Neuronal stem cell (in vitro differentiated cells): ENCODE results near the gene NCAM2.

Source experiments
- DNase-seq: peaks from one replicate; pipeline ENCODE4 v3.0.0-alpha.2; 2013; ENCODE audit warnings: low spot score
- H2AFZ ChIP-seq: one replicate; pipeline ENCODE4 v1.6.1; 2013; ENCODE audit warnings: mild to moderate bottlenecking, low read length, inconsistent platforms
- H2AK5ac ChIP-seq: 2 replicates; pipeline ENCODE4 v1.6.1; 2013; ENCODE audit warnings: low read depth, mild to moderate bottlenecking, inconsistent platforms, low read length, moderate library complexity, mixed read lengths
- H2BK120ac ChIP-seq: 2 replicates; pipeline ENCODE4 v1.6.1; 2013; ENCODE audit warnings: low read depth, mild to moderate bottlenecking, inconsistent platforms, low read length, moderate library complexity, mixed read lengths
- H2BK12ac ChIP-seq: one replicate; pipeline ENCODE4 v1.6.1; 2013; ENCODE audit warnings: low read length, inconsistent platforms
- H2BK15ac ChIP-seq: 2 replicates; pipeline ENCODE4 v1.6.1; 2013; ENCODE audit warnings: mild to moderate bottlenecking, low read length, inconsistent platforms, mixed read lengths
- H2BK5ac ChIP-seq: one replicate; pipeline ENCODE4 v1.6.1; 2013; ENCODE audit warnings: inconsistent platforms, mild to moderate bottlenecking, low read length, moderate library complexity
- H3K14ac ChIP-seq: one replicate; pipeline ENCODE4 v1.6.1; 2013; ENCODE audit warnings: low read length, inconsistent platforms
- H3K18ac ChIP-seq: 2 replicates; pipeline ENCODE4 v1.6.1; 2013; ENCODE audit warnings: low read length, inconsistent platforms
- H3K23ac ChIP-seq: 2 replicates; pipeline ENCODE4 v1.6.1; 2013; ENCODE audit warnings: low read depth, mild to moderate bottlenecking, mixed read lengths, low read length, inconsistent platforms; ENCODE audit not compliant: poor library complexity
- H3K27ac ChIP-seq: replicated peaks from 3 replicates; pipeline ENCODE4 v1.5.1; 2013; ENCODE audit warnings: low read length, inconsistent platforms
- H3K27me3 ChIP-seq, 3 experiments: 2 replicates each; pipeline ENCODE4 v1.6.1; 2013; ENCODE audit warnings: low read length in 3 of 3, mild to moderate bottlenecking in 2 of 3, inconsistent platforms in 1 of 3, low read depth in 1 of 3, mixed read lengths in 1 of 3, moderate library complexity in 1 of 3; ENCODE audit not compliant: control insufficient read depth in 3 of 3, insufficient read depth in 3 of 3
- H3K36me3 ChIP-seq, 2 donors: replicated peaks in 1 of 2; 2 replicates each; pipeline ENCODE4 v1.6.1; 2013; ENCODE audit warnings: low read length in 2 of 2; ENCODE audit not compliant: control insufficient read depth in 2 of 2, insufficient read depth in 2 of 2
- H3K4ac ChIP-seq: 2 replicates; pipeline ENCODE4 v1.6.1; 2013; ENCODE audit warnings: inconsistent platforms, mild to moderate bottlenecking, low read length, moderate library complexity
- H3K4me1 ChIP-seq, 2 donors: 1 replicate in 1 of 2; 2 replicates in 1 of 2; pipeline ENCODE4 v1.6.1; 2013; ENCODE audit warnings: low read length in 2 of 2, low read depth in 1 of 2; ENCODE audit not compliant: control insufficient read depth in 2 of 2, insufficient read depth in 1 of 2
- H3K4me2 ChIP-seq: one replicate; pipeline ENCODE4 v1.6.1; 2013; ENCODE audit warnings: mild to moderate bottlenecking, low read length, inconsistent platforms; ENCODE audit not compliant: insufficient read depth, poor library complexity, severe bottlenecking
- H3K4me3 ChIP-seq, 2 donors: 2 replicates each; pipeline ENCODE4 v1.5.1; 2013; ENCODE audit warnings: low read length in 2 of 2, mild to moderate bottlenecking in 2 of 2, inconsistent platforms in 1 of 2, moderate library complexity in 1 of 2
- H3K79me1 ChIP-seq: one replicate; pipeline ENCODE4 v1.6.1; 2013; ENCODE audit warnings: low read depth, mild to moderate bottlenecking, inconsistent platforms, low read length, moderate library complexity
- H3K9ac ChIP-seq: one replicate; pipeline ENCODE4 v1.6.1; 2013; ENCODE audit warnings: mild to moderate bottlenecking, low read depth, low read length, inconsistent platforms; ENCODE audit not compliant: poor library complexity
- H3K9me3 ChIP-seq, 2 donors: replicated peaks in 1 of 2; 2 replicates each; pipeline versions ENCODE3 to v1.6.1; 2013; ENCODE audit warnings: low read length in 2 of 2, mild to moderate bottlenecking in 2 of 2, inconsistent platforms in 1 of 2, low read depth in 1 of 2, mixed read lengths in 1 of 2, moderate library complexity in 1 of 2; ENCODE audit not compliant: control insufficient read depth in 2 of 2, insufficient read depth in 1 of 2
- H4K8ac ChIP-seq: one replicate; pipeline ENCODE4 v1.6.1; 2013; ENCODE audit warnings: low read depth, mild to moderate bottlenecking, inconsistent platforms, low read length, moderate library complexity
- H4K91ac ChIP-seq: one replicate; pipeline ENCODE4 v1.6.1; 2013; ENCODE audit warnings: low read length, low read depth, mild to moderate bottlenecking, inconsistent platforms; ENCODE audit not compliant: poor library complexity
- WGBS, 2 donors: extraction: QIAGEN DNeasy Blood & Tissue Kit; methylation state at CpG; one replicate each; pipeline ENCODE4 v1.1.7; 2013; ENCODE audit warnings: missing lambda C conversion rate in 2 of 2, mixed read lengths in 1 of 2; ENCODE audit not compliant: insufficient read length in 2 of 2, insufficient replicate concordance in 1 of 2; ENCODE audit errors: extremely low coverage in 2 of 2; 5-methylcytosine and 5-hydroxymethylcytosine counted together

The NCAM2 gene

GRCh38 chr21:21291883-21292569, 293.8 kb downstream of the NCAM2 start:
- H3K14ac ChIP-seq, result no peak overlapping the region
- H3K36me3 ChIP-seq, result no peaks in the 10 kb centered on the region
- H2BK15ac ChIP-seq, result no peak overlapping the region
- H3K23ac ChIP-seq, result no peak overlapping the region
- no peak for DNase-seq
- H2BK120ac ChIP-seq, result no peak overlapping the region
- H2BK12ac ChIP-seq, result no peak overlapping the region
- no peak overlapping the region for H2AK5ac ChIP-seq
- no peak overlapping the region for H3K18ac ChIP-seq
- no peak overlapping the region for H3K27ac ChIP-seq
- H2AFZ ChIP-seq, result no peak overlapping the region
- H3K27me3 ChIP-seq, result no peaks in the 10 kb centered on the region
- H3K9me3 ChIP-seq, result no peaks in the 10 kb centered on the region
- H3K4me1 ChIP-seq, result no peaks in the 10 kb centered on the region
- WGBS, 2 donors, result no CpG with 5 or more reads among the region's 3 CpGs
- no peak overlapping the region for H3K9ac ChIP-seq
- H3K4me2 ChIP-seq, result no peak overlapping the region
- H4K8ac ChIP-seq, result no peak overlapping the region
- no peak overlapping the region for H4K91ac ChIP-seq
- H3K79me1 ChIP-seq, result no peaks in the 10 kb centered on the region
- H2BK5ac ChIP-seq, result no peak overlapping the region
- no peak overlapping the region for H3K4me3 ChIP-seq
- H3K4ac ChIP-seq, result no peak overlapping the region

- H3K9ac ChIP-seq, result no peak overlapping the region
- no peak overlapping the region for H2BK5ac ChIP-seq
- no peak overlapping the region for H4K8ac ChIP-seq
- H2BK120ac ChIP-seq, result no peak overlapping the region
- H3K36me3 ChIP-seq, result no peaks in the 10 kb centered on the region
- H3K4ac ChIP-seq, result no peak overlapping the region
- no peaks in the 10 kb centered on the region for H3K79me1 ChIP-seq
- no peak overlapping the region for H3K23ac ChIP-seq
- no peak overlapping the region for H3K14ac ChIP-seq
- no peaks in the 10 kb centered on the region for H3K27me3 ChIP-seq
- H3K4me2 ChIP-seq, result no peak overlapping the region
- H2AK5ac ChIP-seq, result no peak overlapping the region
- no peak overlapping the region for H2BK12ac ChIP-seq
- no peaks in the 10 kb centered on the region for H3K9me3 ChIP-seq
- H2BK15ac ChIP-seq, result no peak overlapping the region
- H3K4me1 ChIP-seq, result no peaks in the 10 kb centered on the region
- DNase-seq, result no peak
- no CpG with 5 or more reads among the region's 3 CpGs for WGBS, 2 donors
- H4K91ac ChIP-seq, result no peak overlapping the region
- no peak overlapping the region for H2AFZ ChIP-seq
- H3K4me3 ChIP-seq, result no peak overlapping the region
- no peak overlapping the region for H3K27ac ChIP-seq
- H3K18ac ChIP-seq, result no peak overlapping the region
These were observed 297.1 kb downstream of the NCAM2 start for GRCh38 chr21:21295303-21295702.

- no peak overlapping the region for H3K4me2 ChIP-seq
- no peak overlapping the region for H3K4me3 ChIP-seq
- H3K18ac ChIP-seq, result no peak overlapping the region
- H4K91ac ChIP-seq, result no peak overlapping the region
- H3K27ac ChIP-seq, result no peak overlapping the region
- H4K8ac ChIP-seq, result no peak overlapping the region
- WGBS, 2 donors, result no CpG with 5 or more reads among the region's 2 CpGs
- H3K36me3 ChIP-seq, result no peaks in the 10 kb centered on the region
- no peak overlapping the region for H2BK120ac ChIP-seq
- H2BK15ac ChIP-seq, result no peak overlapping the region
- no peak overlapping the region for H3K9ac ChIP-seq
- H3K4ac ChIP-seq, result no peak overlapping the region
- no peaks in the 10 kb centered on the region for H3K79me1 ChIP-seq
- H3K4me1 ChIP-seq, result no peaks in the 10 kb centered on the region
- no peak overlapping the region for H2BK5ac ChIP-seq
- no peak overlapping the region for H3K23ac ChIP-seq
- no peak overlapping the region for H3K14ac ChIP-seq
- H2AK5ac ChIP-seq, result no peak overlapping the region
- H3K9me3 ChIP-seq, result no peaks in the 10 kb centered on the region
- H3K27me3 ChIP-seq, result no peaks in the 10 kb centered on the region
- no peak for DNase-seq
- no peak overlapping the region for H2AFZ ChIP-seq
- H2BK12ac ChIP-seq, result no peak overlapping the region
These were observed 299.0 kb downstream of the NCAM2 start for GRCh38 chr21:21297211-21297610.

- H3K23ac ChIP-seq, result no peak overlapping the region
- no peak overlapping the region for H3K14ac ChIP-seq
- no peak overlapping the region for H2AFZ ChIP-seq
- no peak overlapping the region for H2BK15ac ChIP-seq
- H2BK12ac ChIP-seq, result no peak overlapping the region
- H2BK120ac ChIP-seq, result no peak overlapping the region
- H2BK5ac ChIP-seq, result no peak overlapping the region
- H3K18ac ChIP-seq, result no peak overlapping the region
- no peak overlapping the region for H4K8ac ChIP-seq
- no peak overlapping the region for H3K4me3 ChIP-seq
- H3K79me1 ChIP-seq, result peaks cover 1% of the 10 kb centered on the region
- no peak overlapping the region for H3K27ac ChIP-seq
- no peaks in the 10 kb centered on the region for H3K4me1 ChIP-seq
- H3K4me2 ChIP-seq, result no peak overlapping the region
- no peak overlapping the region for H2AK5ac ChIP-seq
- H4K91ac ChIP-seq, result no peak overlapping the region
- H3K9me3 ChIP-seq, result no peaks in the 10 kb centered on the region
- WGBS, 2 donors, result no CpG with 5 or more reads among the region's 2 CpGs
- H3K4ac ChIP-seq, result no peak overlapping the region
- H3K27me3 ChIP-seq, result no peaks in the 10 kb centered on the region
- no peaks in the 10 kb centered on the region for H3K36me3 ChIP-seq
- no peak overlapping the region for H3K9ac ChIP-seq
- DNase-seq, result no peak
These were observed 302.8 kb downstream of the NCAM2 start for GRCh38 chr21:21301013-21301412.
